Fibroblast of mammary gland (primary cell): ENCODE data around the gene FAM3B.

Experiments
- DNase-seq: peaks from one replicate; pipeline ENCODE4 v3.0.0-alpha.2; 2010; ENCODE audit warnings: low read depth
- H3K4me3 ChIP-seq: 2 replicates; pipeline ENCODE4 v1.5.1; 2011; ENCODE audit warnings: low read depth, mild to moderate bottlenecking, low read length, moderate library complexity; ENCODE audit not compliant: control insufficient read depth
- CTCF ChIP-seq: conservative IDR thresholded peaks from 2 replicates; pipeline ENCODE4 v1.5.1; 2011; ENCODE audit warnings: low read depth, low read length, inconsistent platforms; ENCODE audit not compliant: control insufficient read depth, insufficient read depth

FAM3B gene

GRCh38 chr21:41403966-41404365, 87.4 kb downstream of the FAM3B start:
- no peak for TF ChIP-seq CTCF
- H3K4me3 ChIP-seq = no peak overlapping the region
- no peak for DNase-seq

- TF ChIP-seq CTCF = no peak
- no peak overlapping the region for H3K4me3 ChIP-seq
- DNase-seq = no peak
Observed at GRCh38 chr21:41405321-41405720, 88.7 kb downstream of the FAM3B start.

- no peak for DNase-seq
- no peak overlapping the region for H3K4me3 ChIP-seq
- no peak for TF ChIP-seq CTCF
Observed at GRCh38 chr21:41406340-41406739, 89.7 kb downstream of the FAM3B start.
